ENCODE measurements around the gene CHCHD3.
A peak's percentile ranks its signal among the peaks of the same experiment; 100 is the strongest.

Gene CHCHD3

GRCh38 chr7:132760244-132760623, 321.7 kb downstream of the CHCHD3 start:
- DNase-seq: no peak

GRCh38 chr7:132759482-132760243, 322.2 kb downstream of the CHCHD3 start:
- DNase-seq: no peak

- no peak for DNase-seq
Observed at GRCh38 chr7:132758986-132759385, 322.9 kb downstream of the CHCHD3 start.

GRCh38 chr7:132757783-132758182, 324.1 kb downstream of the CHCHD3 start:
- DNase-seq: no peak

GRCh38 chr7:132756484-132756990, 325.4 kb downstream of the CHCHD3 start:
- DNase-seq: no peak

- peak; percentile 47 for DNase-seq
Observed at GRCh38 chr7:132755538-132756483, 326.1 kb downstream of the CHCHD3 start.

GRCh38 chr7:132752431-132752830, 329.5 kb downstream of the CHCHD3 start:
- DNase-seq: no peak

GRCh38 chr7:132751244-132751647, 330.6 kb downstream of the CHCHD3 start:
- no peak for DNase-seq

GRCh38 chr7:132750530-132751217, 331.2 kb downstream of the CHCHD3 start:
- DNase-seq: no peak

- no peak for DNase-seq
Observed at GRCh38 chr7:132750096-132750495, 331.8 kb downstream of the CHCHD3 start.

- DNase-seq: no peak
Observed at GRCh38 chr7:132745510-132745909, 336.4 kb downstream of the CHCHD3 start.

GRCh38 chr7:132743974-132744373, 337.9 kb downstream of the CHCHD3 start:
- no peak for DNase-seq

- DNase-seq: no peak
Observed at GRCh38 chr7:132742189-132742612, 339.7 kb downstream of the CHCHD3 start.

GRCh38 chr7:132740176-132740575, 341.7 kb downstream of the CHCHD3 start:
- DNase-seq: no peak

- DNase-seq: no peak
Observed at GRCh38 chr7:132739271-132739955, 342.5 kb downstream of the CHCHD3 start.

- DNase-seq: no peak
Observed at GRCh38 chr7:132738254-132738653, 343.6 kb downstream of the CHCHD3 start.

GRCh38 chr7:132735476-132735875, 346.4 kb downstream of the CHCHD3 start:
- no peak for DNase-seq

Measured in NCI-H1092 (cell line).